Adrenal gland (tissue), 5 donors: ENCODE results near the gene NDUFB4.

Experiments
- CTCF ChIP-seq, 6 experiments: fragments of 450-650 bp in 4 of 6; fragments of 200-600 bp in 2 of 6; sonication (generic) in 1 of 6; IDR thresholded peaks; 1 replicate in 5 of 6; 2 replicates in 1 of 6; pipeline versions ENCODE4 v1.5.1 to v1.8.0; 2016 to 2021; ENCODE audit warnings: antibody characterized with exemption in 6 of 6, mild to moderate bottlenecking in 2 of 6, moderate library complexity in 1 of 6
- POLR2A ChIP-seq, 2 donors: fragments of 450-650 bp; IDR thresholded peaks; one replicate each; pipeline ENCODE4 v1.6.1; 2017; ENCODE audit warnings: antibody characterized with exemption in 2 of 2, mild to moderate bottlenecking in 2 of 2, moderate library complexity in 1 of 2
- donor health status: DM: no; HTN: no; CAD: no.

- no peak for TF ChIP-seq CTCF (IDR thresholded peaks at IDR 0.05)
- TF ChIP-seq POLR2A (IDR thresholded peaks at IDR 0.05) = no peak
Observed at GRCh38 chr3:120601554-120601953, 5.4 kb downstream of the NDUFB4 start.
